ENCODE measurements around the gene MTCH2.

Gene MTCH2

DNA sequence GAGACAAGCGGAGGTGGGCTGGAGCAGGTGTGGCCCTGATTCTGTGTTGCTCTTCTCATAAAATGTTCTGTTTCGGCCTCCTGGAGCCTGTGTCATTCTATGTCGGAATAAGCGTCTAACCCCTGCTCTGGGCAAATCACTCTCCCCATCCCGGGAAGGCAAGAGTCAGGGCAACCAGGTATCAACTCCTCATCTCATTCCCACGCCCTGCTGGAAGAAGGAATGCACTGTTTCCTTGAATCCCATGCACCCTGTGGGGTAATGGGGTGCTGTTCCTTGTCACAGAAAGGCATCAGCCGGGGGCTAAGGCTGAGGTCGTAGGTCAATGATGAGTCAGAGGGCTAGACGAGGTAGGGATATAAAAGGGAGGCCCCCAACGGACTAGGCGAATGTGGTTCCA lies 53.2 kb downstream of the MTCH2 start:
- peak; percentile 55 for DNase-seq

DNA sequence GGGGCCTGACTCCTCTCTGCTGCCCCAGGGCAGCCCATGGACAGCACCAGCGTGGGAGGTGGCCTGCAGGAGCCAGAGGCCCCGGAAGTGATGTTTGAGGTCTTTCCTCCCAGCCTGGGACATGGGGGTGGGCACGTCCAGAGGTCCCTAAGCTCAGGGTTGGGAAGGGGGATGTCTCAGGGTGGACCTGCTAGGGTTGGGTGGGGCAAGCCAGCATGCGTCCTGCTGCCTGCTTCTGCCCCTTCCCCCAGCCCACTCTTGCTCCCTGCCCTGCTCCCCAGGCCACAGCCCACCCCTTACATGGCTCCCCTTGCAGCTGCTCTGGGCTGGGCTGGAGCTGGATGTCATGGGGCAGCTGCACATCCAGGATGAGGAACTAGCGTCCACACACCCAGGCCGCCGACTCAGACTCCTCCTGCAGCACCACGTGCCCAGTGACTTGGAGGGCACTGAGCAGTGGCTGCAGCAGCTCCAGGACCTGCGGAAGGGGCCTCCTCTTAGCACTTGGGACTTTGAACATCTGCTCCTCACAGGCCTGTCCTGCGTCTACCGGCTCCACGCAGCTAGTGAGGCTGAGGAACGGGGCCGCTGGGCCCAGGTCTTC lies 54.5 kb downstream of the MTCH2 start:
- peak; percentile 62 for DNase-seq

DNA sequence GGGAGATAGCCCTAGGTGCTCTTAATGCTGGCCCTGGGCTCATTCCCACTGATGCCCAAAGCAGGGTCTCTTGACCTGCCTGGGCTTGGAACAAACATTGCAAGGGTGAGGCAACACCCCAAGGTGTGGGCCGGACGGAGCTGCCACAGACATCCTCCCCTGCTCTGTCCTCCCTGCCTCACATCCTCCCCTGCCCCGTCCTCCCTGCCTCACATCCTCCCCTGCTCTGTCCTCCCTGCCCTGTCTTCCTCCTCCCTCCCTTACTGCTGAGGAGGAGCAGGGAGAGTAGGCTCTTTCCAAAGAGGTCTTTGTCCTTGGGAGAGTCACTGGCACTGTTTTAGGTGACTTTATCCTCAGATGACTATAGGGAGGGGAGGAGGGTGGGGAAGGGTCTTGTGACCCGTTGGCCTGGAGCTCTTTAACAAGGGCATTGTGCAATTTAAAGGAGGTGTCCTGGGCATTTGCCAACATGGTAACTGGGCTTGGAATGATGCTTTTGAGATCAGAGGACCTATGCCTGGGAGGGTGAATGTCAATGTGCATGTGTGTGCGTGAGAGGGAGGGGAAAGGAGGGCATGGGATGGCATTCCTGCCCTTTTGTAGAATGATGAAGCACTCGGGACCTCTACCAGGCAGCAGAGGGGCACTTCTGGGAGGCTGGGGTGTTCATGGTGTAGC lies 55.2 kb downstream of the MTCH2 start:
- no peak for DNase-seq

DNA sequence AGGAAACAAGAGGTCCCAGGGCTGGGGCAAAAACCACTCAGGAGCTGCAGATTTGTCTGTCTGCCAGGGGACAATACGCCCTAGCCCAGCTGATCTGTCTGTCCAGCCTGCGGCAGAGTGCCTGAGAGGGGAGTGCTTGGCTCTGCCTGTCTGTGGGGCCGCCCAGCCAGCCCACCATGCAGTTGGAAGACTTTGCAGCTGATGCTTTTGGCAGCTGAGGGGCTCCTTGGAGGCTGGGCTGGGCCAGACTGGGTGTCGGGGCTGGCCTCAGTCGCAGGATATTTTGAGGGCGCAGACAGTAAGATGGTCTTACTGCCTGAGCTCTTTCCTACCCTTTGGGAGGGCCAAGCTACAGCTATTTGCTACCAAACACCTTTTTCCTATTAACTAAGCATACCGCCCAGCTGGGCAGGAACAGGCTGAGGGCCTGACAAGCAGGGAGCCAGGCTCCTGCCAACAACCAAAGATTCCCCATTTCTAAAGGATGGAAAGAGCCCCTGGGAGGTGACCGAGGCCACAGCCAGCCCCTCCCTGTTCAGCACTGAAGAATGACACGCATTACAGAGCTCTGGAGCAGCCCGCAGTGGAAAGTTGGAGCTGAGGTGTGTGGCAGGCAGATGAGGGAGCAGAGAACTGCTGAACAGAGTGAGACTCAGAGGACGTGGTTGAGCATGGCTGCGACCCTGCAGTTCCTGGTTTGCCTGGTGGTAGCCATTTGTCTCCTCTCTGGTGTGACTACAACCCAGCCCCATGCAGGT lies 56.1 kb downstream of the MTCH2 start, which contains the start of gene FAM180B:
TSS of gene FAM180B (plus strand) at position 581 of the 758 bp plus-strand sequence. CDS start at position 672, 91 bp downstream.
- no peak for DNase-seq

DNA sequence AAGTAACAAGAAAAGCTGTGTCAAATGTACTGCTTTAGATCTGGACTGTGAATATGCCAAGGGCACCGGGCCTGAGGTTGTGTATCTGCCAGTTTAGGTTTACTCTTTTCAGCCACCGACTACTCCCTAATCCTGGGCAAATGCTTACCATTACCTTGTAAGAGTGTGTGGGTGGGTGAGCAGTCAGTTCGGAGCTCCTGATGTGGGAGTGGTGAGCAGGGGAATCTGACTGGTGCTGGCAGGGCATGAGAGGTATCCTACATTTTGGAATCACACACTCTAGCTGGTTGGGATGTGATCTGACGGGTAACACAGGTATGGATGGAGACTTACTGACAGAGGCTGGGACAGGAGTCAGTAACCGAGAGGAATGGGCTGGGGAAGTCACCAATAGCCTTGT lies 58.5 kb downstream of the MTCH2 start:
- DNase-seq: no peak

DNA sequence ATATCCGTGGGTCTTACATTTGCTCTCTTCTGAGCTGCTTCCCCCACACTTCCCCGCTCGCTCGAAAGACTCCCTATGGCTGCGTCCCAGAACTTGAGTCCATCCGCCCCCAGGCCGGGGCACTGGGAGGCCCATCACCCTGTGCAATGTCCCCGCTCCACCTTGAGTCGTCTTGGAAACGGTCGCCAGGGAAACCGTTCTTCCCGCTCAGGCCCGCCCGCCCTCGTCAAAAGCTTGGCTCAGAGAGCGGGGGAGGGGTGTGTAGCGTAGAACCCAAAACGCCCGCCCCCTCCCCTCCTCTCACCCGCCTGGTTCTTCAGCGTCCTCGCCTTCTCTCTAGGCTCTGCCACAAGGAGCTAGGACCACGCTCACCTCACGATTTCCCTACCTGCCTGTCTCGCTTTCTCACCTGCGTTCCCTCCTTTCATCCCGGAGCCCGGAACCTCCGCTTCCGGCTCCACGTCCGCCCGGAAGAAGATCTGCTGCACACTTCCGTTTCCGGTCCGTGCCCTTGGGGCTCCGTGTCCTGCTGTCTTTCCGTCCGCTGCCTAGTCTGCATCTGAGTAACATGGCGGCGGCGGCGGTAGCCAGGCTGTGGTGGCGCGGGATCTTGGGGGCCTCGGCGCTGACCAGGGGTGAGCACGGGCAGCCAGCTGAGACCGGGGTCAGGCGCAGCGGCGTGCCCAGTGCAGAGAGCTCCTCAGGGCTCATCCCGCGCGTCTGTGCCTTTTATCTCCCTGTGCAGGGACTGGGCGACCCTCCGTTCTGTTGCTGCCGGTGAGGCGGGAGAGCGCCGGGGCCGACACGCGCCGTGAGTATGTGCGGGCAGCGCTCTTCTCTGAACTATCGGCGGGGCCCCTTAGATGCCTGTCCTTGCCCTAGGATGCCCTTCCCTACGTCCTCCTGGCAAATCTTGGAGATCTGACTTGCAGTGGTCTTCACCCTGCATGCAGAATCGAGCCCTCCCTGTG lies 63.5 kb downstream of the MTCH2 start, which contains the start of the genes KBTBD4 and NDUFS3:
TSS of gene KBTBD4 (minus strand) at position 447 of the 971 bp plus-strand sequence. CDS start at position 428, 19 bp downstream.
TSS of gene NDUFS3 (plus strand) at position 551 of the 971 bp plus-strand sequence. CDS start at position 569, 18 bp downstream.
- DNase-seq: peak; percentile 85

DNA sequence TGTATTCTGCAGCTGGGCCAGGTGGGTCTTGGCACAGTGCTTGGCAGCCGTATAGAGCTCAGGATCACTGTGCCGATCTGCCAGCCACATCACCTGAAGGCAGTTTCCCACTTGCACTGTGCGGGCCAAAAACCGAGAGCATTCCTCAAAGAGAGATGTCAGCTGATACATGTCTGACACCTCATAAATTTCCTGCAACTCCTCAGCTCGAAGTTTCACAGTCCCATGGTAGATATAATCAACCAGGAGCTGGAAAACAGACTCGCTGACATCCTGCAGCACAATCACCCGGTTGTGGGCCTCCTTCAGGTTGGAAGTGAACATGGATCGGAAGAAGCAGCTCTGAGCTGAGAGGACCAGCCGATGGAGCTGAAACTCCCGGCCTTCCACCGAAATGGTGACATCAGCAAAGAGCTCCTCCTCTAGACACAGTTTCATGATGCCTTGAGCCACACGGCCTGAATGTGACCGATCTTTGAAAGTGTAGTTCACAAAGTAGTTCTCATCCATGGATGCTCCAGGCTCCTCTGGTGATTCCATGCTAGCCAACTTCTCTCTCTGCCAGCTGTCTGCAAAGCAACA lies 64.8 kb downstream of the MTCH2 start:
- DNase-seq: no peak

DNA sequence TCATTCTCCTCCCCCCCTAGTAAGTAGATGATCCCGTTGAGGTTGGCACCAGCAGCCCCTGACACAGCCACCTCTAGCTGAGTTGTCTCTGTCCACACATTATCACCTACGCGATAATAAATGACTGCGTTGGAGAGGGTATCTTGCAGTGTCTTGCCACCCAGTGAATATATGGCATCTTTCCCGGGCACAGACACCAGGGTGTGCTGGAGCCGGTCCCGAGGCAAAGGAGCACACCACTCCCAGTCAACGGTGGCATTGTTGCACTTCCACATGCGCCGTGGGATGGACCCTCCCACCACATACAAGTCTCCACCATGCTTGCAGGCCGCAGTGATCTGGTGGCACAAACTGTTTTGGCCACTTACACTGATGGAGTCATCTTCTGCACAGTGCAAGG lies 69.0 kb downstream of the MTCH2 start:
- DNase-seq: no peak

DNA sequence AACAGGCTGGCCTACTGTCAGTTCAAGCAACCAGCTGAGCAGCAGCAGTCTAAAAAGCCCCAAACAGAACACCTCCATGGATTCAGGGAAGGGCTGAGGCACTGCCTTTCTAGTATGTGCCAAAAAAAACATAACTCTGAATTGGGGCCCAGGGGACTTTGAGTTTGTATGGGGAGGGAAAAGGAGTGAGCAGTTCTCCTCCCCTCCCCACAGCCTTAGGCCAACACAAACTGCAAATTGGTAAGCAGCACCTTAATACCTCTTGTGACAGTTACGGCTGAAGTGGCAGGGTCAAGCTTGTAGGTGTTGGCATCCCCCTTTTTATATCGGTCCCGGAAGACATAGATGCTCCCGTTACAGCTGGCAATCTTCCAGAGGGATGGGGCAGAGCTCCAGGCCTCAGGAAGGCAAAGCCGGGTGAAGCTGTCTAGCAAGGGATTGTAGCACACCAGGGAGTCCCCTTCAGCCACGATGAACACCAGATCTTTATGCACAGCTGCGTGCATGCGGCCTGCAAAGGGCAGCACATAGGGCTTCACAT lies 69.6 kb downstream of the MTCH2 start:
- no peak for DNase-seq

DNA sequence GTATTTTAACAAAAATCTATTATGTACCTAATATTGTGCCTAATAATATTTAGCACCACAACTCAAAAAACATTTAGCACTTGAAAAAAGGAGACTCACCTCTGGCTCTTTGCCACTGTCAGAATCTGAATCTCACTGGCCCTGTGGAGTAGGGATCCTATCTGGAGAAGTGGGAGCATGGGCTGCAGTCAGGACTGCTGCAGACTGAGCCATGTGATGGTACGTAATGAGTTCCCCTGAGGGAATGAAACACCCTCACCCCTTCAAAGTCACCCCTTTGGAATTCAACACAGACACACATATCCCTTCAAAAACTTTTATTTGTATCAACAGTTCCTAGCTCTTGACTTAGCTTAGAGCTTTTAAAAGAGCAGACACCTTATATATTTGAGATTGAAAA lies 70.5 kb downstream of the MTCH2 start:
- no peak for DNase-seq

DNA sequence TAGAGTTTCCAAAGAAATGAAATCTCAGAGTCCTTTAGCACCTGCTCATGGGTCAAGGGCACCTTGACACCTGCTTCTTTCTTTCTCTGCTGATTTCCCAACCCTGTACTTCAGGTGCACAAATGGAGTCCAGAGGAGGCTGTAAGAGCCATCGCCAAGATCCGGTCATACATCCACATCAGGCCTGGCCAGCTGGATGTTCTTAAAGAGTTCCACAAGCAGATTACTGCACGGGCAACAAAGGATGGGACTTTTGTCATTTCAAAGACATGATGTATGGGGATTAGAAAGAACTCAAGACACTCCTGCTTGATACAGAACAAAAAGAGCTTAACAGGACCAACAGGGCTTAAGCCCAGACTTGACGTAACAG lies 71.0 kb downstream of the MTCH2 start:
- no peak for DNase-seq

DNA sequence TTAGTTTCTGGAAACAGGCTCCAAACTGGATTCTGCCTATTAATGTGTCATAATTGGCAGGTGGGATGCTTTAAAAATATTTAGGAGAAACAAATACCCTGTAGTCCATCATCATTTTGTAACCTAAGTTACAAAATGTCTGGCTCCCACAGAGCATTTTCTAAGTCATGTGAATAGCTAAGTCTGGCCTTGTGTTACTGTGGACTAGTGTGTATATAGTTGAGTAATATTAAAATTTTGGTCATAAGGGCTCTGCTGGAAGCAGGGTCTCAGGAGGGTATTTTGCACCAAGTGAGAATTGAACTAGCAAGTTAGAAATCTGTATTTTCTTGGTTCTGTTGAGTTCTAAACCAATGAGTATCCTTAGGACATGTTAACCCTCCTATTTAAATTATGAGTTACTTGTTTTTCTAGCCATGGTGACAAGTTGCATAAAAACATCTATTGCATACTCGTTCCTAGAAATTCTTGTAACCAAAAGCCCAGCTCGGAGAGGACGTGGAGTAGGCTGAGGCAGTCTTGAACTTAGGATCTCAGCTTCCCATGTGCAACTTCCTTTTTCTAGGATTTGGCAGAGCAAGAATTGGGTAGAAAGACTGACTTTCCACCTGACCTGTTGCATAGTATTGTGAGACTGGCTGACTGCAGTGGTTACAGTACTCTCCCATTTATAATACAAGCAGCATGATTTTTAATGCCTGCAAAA lies 71.6 kb downstream of the MTCH2 start:
- DNase-seq: no peak

DNA sequence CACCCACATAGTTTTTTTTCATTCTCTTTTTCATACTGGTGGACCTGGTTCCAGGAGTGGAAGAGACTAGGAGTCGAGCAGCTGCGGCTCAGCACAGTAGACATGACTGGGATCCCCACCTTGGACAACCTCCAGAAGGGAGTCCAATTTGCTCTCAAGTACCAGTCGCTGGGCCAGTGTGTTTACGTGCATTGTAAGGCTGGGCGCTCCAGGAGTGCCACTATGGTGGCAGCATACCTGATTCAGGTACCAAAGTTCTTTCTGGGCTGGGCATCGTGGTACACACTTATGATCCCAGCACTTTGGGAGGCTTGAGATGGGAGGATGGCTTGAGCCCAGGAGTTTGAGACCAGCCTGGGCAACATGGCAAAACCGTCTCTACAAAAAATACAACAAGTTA lies 72.7 kb downstream of the MTCH2 start:
- DNase-seq: no peak

Data from 8988T (cell line).